SK-MEL-5 (cell line): Measurements from ENCODE around the gene OR2L3. TPM values are rescaled to one million over a fixed set of nuclear protein-coding genes. Genes with fewer than 3 reads are reported as not detected.
"Not testable (repeated sequence)": the region's sequence is repeated elsewhere in the genome, so short reads cannot be mapped to it uniquely, and the experiment has no call there.

Experiments
- DNase-seq: peaks from one replicate; pipeline ENCODE4 v3.0.0-alpha.2; 2016; ENCODE audit warnings: low read depth, low spot score
- in situ Hi-C: cut with HindIII; loops from 2 replicates; pipeline ENCODE4 v1.10.0; 2016; ENCODE audit warnings: low sequenced_read_pairs, high pct_unique_total_duplicates, low pct_unique_long_range_greater_than_20kb
- polyA plus RNA-seq, 2 experiments: library from polyadenylated mRNA; depleted of rRNA; stranded (reverse); fragments of >200 nt; gene quantifications; 2 replicates each; pipeline ENCODE4 v1.2.3, GENCODE V29; 2015
- total RNA-seq: library from RNA; depleted of rRNA; stranded (reverse); fragments of >200 nt; shearing (Covaris generic); gene quantifications from 2 replicates; pipeline ENCODE4 v1.2.3, GENCODE V29; 2014; rRNA removed

Gene OR2L3
- total RNA-seq: not detected in 2 replicates
- not detected in 2 replicates for polyA plus RNA-seq (2015; cell fraction: cytosol; rRNA removed)
- polyA plus RNA-seq (2015; cell fraction: nucleus; rRNA removed): not detected in 2 replicates

- in situ Hi-C loops: no loop called here
These were observed at the start of gene OR2L3 for GRCh38 chr1:248046536-248046935. Gene OR2L3, plus strand, starts transcription at chr1:248046836. Its CDS starts 13,846 bp downstream, at chr1:248060682.

GRCh38 chr1:247998811-247999210, 47.8 kb upstream of the OR2L3 start:
- in situ Hi-C loops: no loop called here
- DNase-seq: no peak

More at GRCh38 chr1:248046536-248046935, at the start of gene OR2L3:
- DNase-seq: no peak

- in situ Hi-C loops: no loop called here
These were observed 46.5 kb upstream of the OR2L3 start for GRCh38 chr1:248000169-248000568.

GRCh38 chr1:248007778-248008177, 38.9 kb upstream of the OR2L3 start:
- DNase-seq: no peak
- in situ Hi-C loops: no loop called here

More at GRCh38 chr1:248000169-248000568, 46.5 kb upstream of the OR2L3 start:
- DNase-seq: no peak

GRCh38 chr1:248009681-248010080, 37.0 kb upstream of the OR2L3 start:
- no peak for DNase-seq
- in situ Hi-C loops: no loop called here

GRCh38 chr1:248013229-248013710, 33.4 kb upstream of the OR2L3 start, which contains the start of gene OR2L5:
Gene OR2L5, plus strand, starts transcription at chr1:248013660. Its CDS starts 8,288 bp downstream, at chr1:248021948.
- in situ Hi-C loops: no loop called here
- DNase-seq: no peak

GRCh38 chr1:248015803-248016202, 30.8 kb upstream of the OR2L3 start:
- in situ Hi-C loops: no loop called here
- no peak for DNase-seq

- no peak for DNase-seq
- in situ Hi-C loops: no loop called here
These were observed 16.9 kb upstream of the OR2L3 start, which contains the start of gene OR2L2 for GRCh38 chr1:248029770-248030169. Gene OR2L2, plus strand, starts transcription at chr1:248030070. Its CDS starts 8,198 bp downstream, at chr1:248038268.

GRCh38 chr1:248045209-248045608, 1.4 kb upstream of the OR2L3 start:
- DNase-seq: no peak
- in situ Hi-C loops: no loop called here

- in situ Hi-C loops: no loop called here
- DNase-seq: no peak
These were observed 372 bp downstream of the OR2L3 start for GRCh38 chr1:248047008-248047407.

GRCh38 chr1:248054671-248055070, 8.0 kb downstream of the OR2L3 start:
- in situ Hi-C loops: no loop called here
- no peak for DNase-seq

GRCh38 chr1:248055261-248055660, 8.6 kb downstream of the OR2L3 start:
- DNase-seq: no peak
- in situ Hi-C loops: no loop called here

- in situ Hi-C loops: no loop called here
- DNase-seq: no peak
These were observed 18.4 kb downstream of the OR2L3 start for GRCh38 chr1:248065071-248065470.

GRCh38 chr1:248065604-248066003, 19.0 kb downstream of the OR2L3 start:
- in situ Hi-C loops: no loop called here
- DNase-seq: no peak

GRCh38 chr1:248083864-248084263, 37.2 kb downstream of the OR2L3 start:
- DNase-seq, in situ Hi-C loops: not testable (repeated sequence)

- in situ Hi-C loops: no loop called here
- DNase-seq: no peak
These were observed 48.2 kb downstream of the OR2L3 start, which contains the start of gene OR2L13 for GRCh38 chr1:248094884-248095283. Gene OR2L13, plus strand, starts transcription at chr1:248095184. Its CDS starts 4,192 bp downstream, at chr1:248099376.

GRCh38 chr1:248098529-248098928, 51.9 kb downstream of the OR2L3 start:
- DNase-seq: no peak
- in situ Hi-C loops: no loop called here

- in situ Hi-C loops: no loop called here
- DNase-seq: no peak
These were observed 56.2 kb downstream of the OR2L3 start for GRCh38 chr1:248102847-248103246.

- in situ Hi-C loops: no loop called here
- DNase-seq: no peak
These were observed 64.5 kb downstream of the OR2L3 start for GRCh38 chr1:248111157-248111556.
